ENCODE measurements around the gene BFSP1.
A peak's percentile ranks its signal among the peaks of the same experiment; 100 is the strongest.

Gene BFSP1

DNA sequence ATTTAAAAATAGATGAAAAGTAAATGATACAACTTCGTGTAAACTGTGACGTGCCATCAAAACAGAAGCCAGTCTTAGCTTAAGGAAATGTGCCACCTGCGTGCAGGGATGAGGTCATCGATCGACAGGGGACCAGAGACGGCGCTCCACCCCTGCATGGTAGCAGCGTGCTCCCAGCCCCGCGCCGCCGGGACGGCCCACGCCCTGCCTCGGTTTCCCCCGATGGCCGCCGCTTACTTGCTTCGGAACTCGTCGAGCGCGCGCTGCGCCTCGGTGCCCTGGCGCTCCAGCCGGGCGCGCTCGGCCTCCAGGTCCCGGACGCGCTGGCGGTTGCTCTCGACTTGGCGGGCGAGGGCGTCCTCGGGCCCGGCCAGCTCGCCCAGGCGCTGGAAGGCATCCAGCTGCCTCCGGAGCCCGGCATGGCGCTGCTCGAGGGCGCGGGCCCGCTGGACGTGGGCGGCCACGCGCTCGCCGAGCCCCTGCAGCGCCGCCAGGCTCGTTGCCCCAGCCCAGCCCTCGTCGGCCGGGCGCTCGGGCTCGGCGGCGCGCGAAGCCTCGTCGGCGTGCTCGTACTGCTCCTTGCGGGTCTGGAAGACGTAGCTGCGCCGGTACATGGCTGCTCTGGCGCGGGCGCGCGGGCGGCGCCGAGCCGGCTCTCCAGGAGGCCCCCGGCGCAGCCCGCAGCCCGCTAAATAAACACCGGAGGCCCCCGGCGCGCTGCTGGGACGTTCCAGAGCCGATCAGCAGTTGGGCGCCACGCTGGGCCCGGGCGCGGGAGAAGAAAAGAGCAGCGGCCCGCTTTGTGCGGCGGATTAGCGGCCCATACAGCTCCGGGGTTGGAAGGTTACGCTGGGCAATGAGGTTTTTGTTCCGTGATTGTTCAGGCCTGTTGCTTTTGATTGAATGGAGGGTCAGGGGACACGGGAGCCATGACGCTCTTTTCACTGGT, at the start of gene BFSP1:
TSS of gene BFSP1 (minus strand) at position 664 of the 949 bp plus-strand sequence. CDS start at position 614, 50 bp downstream.
- DNase-seq (ENCODE audit: low read depth in 2 of 2) = peak; percentile 20 to 26

DNA sequence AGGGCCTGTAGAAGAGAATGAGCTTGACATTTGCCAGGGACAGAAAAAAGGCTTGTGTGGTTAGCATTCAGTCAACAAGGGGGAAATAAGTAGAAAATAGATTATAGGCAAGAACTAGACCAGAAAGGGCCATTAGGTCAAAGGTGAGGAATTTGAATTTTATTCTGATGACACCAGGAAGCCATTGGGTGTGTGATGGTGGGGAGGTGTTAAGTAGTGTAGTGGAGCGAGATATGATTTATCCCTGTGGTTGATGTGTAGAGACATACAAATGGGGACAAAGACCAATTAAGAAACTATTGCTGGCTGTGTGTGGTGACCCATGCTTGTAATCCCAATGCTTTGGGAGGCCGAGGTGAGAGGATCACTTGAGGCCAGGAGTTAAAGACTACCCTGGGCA, 49.7 kb upstream of the BFSP1 start:
- DNase-seq (ENCODE audit: low read depth in 2 of 2) = no peak

GRCh38 chr20:17579369-17580039, 48.3 kb upstream of the BFSP1 start:
- no peak for DNase-seq (ENCODE audit: low read depth in 2 of 2)

- no peak for DNase-seq (ENCODE audit: low read depth in 2 of 2)
These were observed 45.0 kb upstream of the BFSP1 start for GRCh38 chr20:17576215-17576614.

GRCh38 chr20:17573463-17573862, 42.3 kb upstream of the BFSP1 start:
- no peak for DNase-seq (ENCODE audit: low read depth in 2 of 2)

- no peak for DNase-seq (ENCODE audit: low read depth in 2 of 2)
These were observed 41.0 kb upstream of the BFSP1 start for GRCh38 chr20:17572034-17572638.

GRCh38 chr20:17571153-17571527, 40.0 kb upstream of the BFSP1 start:
- DNase-seq (ENCODE audit: low read depth in 2 of 2) = no peak

- DNase-seq (ENCODE audit: low read depth in 2 of 2) = no peak
These were observed 39.4 kb upstream of the BFSP1 start for GRCh38 chr20:17570347-17571152.

DNA sequence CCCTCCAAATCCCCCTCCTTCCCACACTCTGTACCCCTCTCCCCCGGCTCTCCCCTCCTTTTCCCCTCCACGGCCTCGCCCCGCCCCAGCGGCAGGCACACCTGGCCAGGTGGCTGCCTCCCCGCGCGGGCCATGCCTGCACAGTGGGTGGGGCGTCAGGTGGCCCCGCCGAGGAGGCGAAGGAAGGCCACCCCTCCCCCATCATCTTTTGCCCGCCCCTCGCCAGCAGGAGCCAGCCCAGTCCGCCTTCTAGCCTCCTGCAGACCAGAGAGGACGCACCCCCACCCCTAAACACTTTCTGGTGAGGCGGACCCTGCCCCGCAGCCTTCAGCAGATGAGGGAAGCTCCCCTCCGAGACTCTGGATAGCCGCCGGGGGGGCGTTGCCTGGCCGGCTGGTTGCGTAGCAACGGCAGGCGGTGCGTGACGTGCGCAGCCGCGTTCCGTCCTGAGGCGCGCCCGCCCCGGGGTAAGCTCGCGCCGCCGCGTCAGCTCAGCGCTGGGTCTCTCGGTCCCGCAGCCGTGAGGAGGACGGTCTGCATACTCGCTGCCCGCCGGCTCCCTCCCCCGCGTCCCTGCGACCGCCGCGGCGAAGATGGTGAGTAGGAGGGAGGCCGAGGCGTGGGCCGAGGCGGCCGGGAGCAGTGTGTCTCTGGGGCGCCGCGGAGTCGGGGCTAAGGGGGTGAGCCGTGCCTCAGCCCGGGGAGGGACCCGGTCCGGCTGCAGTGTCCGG, 38.6 kb upstream of the BFSP1 start, which contains the start of gene DSTN:
TSS of gene DSTN (plus strand) at position 460 of the 731 bp plus-strand sequence. CDS start at position 594, 134 bp downstream.
- DNase-seq (ENCODE audit: low read depth in 2 of 2) = peak; percentile 64 to 81

GRCh38 chr20:17568972-17569521, 37.9 kb upstream of the BFSP1 start:
- DNase-seq (ENCODE audit: low read depth in 2 of 2) = no peak

DNA sequence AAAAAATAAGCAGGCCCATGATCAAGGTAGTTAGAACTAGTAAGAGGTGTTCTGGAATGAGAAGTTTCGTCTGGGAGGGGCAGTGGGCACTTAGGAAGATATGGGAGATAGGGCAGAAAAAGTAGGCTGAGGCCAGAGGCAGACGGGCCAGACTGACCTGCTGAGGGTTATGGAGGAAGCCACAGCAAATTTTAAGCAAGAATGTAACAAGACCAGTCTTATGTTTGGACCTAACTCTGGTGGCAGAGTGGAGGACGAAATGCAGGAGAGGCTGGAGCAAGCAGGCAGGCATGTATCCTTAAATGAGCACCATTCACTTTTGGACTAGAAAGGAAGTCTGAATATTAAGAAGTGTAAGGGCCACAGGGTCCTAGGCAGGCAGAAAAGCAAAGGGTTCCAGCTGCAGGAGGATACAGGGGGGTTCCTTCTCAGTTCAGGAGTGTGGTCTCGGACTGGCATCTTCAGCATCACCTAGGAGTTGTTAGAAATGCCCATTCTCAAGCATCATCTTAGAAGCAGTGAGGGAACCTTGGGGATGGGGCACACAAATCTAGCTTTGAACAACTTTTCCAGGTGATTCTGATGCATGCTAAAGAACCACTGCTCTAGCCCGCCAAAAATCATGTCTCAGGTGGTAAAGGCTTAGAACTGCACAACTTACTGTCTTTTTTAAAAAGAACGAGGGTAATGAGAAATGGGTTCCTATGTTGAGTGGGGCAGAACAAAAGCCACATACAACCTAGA, 37.0 kb upstream of the BFSP1 start:
- DNase-seq (ENCODE audit: low read depth in 2 of 2) = no peak

DNA sequence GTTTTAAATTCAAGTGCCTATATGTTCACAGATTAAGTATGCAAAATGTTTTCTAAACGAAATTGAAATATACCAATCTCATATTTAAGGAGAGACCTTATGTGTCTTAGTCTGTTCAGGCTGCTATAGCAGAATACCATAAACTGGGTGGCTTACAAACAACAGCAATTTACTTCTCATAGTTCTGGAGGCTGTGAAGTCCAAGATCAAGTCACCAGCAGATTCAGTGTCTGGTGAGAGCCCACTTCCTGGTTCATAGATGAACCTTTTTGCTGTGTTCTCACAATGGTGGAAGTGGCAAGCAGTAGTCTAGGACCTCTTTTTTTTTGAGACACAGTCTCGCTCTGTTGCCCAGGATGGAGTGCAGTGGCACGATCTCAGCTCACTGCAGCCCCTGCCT, 35.2 kb upstream of the BFSP1 start:
- no peak for DNase-seq (ENCODE audit: low read depth in 2 of 2)

- DNase-seq (ENCODE audit: low read depth in 2 of 2) = no peak
These were observed 34.1 kb upstream of the BFSP1 start for GRCh38 chr20:17565169-17565845.

GRCh38 chr20:17562804-17563305, 31.7 kb upstream of the BFSP1 start:
- DNase-seq (ENCODE audit: low read depth in 2 of 2) = no peak

GRCh38 chr20:17560344-17561074, 29.3 kb upstream of the BFSP1 start:
- DNase-seq (ENCODE audit: low read depth in 2 of 2) = no peak

DNA sequence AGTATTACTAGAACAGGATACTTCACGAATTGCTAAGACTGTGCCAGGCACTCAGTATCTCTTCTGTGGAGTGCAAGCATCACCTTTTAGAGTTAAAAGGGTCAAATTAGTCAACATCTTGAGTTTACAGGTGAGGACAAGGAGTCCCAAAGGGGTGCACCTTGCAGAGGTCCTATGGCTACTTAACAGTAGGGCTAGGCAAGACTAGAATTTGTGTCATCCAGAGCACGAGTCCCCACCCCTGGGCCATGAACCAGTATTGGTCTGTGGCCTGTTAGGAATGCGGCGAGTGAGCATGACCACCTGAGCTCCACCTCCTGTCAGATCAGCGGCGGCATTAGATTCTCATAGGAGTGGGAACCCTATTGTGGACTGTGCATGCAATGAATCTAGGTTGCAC, 28.2 kb upstream of the BFSP1 start:
- DNase-seq (ENCODE audit: low read depth in 2 of 2) = no peak

- DNase-seq (ENCODE audit: low read depth in 2 of 2) = no peak
These were observed 27.7 kb upstream of the BFSP1 start for GRCh38 chr20:17558941-17559304.

- no peak for DNase-seq (ENCODE audit: low read depth in 2 of 2)
These were observed 27.2 kb upstream of the BFSP1 start for GRCh38 chr20:17558154-17558940.

All from stimulated activated CD4-positive, alpha-beta T cell treated with anti-CD3 and anti-CD28 coated beads, Interleukin-15, amount 100 ng/mL, for 48 hours (primary cell).